Measurements from ENCODE around the gene SGMS1.
A peak's percentile ranks its signal among the peaks of the same experiment; 100 is the strongest.

Gene SGMS1

DNA sequence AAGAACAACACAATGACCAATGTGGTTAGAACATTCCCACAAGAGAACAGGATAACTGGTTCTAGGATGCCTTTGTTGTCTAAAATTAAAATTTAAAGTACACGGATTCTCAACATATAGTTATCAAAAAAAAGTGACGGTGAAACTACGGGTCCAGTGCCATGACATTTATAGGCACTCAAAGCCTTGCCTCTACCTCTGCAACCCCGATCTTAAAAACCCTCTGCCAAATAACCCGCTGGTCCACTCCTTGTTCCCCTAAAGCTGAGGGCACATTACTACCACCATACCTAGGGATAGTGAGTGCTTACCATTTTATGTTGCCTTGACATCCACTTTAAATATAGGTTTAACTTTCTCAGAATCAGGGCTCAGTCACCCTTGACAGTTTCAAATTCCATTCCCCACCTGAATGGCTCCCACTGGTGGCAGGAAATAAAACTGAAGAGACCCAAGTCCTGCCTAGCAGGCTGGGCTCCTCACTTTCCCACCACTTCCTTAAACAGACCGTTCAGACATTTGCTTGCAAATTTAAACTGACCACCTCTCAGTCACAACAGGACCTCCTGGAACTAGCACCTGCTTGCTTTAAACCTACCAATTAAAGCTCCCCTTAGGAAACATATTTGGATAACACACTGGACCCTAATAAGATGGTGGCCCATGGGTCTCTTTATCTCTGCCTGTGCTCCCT, 202.6 kb downstream of the SGMS1 start:
- peak; percentile 67 for DNase-seq (ENCODE audit: low read depth)
- TF ChIP-seq, protein P1, sequence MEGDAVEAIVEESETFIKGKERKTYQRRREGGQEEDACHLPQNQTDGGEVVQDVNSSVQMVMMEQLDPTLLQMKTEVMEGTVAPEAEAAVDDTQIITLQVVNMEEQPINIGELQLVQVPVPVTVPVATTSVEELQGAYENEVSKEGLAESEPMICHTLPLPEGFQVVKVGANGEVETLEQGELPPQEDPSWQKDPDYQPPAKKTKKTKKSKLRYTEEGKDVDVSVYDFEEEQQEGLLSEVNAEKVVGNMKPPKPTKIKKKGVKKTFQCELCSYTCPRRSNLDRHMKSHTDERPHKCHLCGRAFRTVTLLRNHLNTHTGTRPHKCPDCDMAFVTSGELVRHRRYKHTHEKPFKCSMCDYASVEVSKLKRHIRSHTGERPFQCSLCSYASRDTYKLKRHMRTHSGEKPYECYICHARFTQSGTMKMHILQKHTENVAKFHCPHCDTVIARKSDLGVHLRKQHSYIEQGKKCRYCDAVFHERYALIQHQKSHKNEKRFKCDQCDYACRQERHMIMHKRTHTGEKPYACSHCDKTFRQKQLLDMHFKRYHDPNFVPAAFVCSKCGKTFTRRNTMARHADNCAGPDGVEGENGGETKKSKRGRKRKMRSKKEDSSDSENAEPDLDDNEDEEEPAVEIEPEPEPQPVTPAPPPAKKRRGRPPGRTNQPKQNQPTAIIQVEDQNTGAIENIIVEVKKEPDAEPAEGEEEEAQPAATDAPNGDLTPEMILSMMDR (IDR thresholded peaks at IDR 0.05; ENCODE audit: insufficient read depth, low read depth, low read length, missing control alignments): peak; percentile 80
- H3K4me3 ChIP-seq (ENCODE audit: low read length): no peak overlapping the region

DNA sequence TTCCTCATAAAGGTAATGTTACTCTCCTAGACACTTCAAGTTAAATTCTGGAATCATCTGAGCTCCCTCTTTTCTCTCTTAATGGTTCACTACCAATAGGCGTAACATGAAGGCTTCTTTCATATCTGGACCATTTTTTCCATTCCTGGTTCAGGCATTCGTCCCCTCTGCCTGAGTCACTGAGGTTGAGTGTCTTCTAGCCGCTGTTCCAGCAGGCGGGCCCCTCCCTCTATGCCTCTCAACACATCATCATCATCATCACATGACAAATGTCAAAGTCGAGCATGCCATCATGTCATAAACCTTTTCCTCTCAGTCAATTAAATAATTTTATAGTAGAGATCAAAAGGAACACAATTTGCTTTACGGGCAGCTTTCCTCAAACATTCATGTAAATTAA, 203.6 kb downstream of the SGMS1 start:
- TF ChIP-seq, protein P1 (IDR thresholded peaks at IDR 0.05; ENCODE audit: insufficient read depth, low read depth, low read length, missing control alignments): no peak
- no peak for DNase-seq (ENCODE audit: low read depth)
- no peak overlapping the region for H3K4me3 ChIP-seq (ENCODE audit: low read length)

DNA sequence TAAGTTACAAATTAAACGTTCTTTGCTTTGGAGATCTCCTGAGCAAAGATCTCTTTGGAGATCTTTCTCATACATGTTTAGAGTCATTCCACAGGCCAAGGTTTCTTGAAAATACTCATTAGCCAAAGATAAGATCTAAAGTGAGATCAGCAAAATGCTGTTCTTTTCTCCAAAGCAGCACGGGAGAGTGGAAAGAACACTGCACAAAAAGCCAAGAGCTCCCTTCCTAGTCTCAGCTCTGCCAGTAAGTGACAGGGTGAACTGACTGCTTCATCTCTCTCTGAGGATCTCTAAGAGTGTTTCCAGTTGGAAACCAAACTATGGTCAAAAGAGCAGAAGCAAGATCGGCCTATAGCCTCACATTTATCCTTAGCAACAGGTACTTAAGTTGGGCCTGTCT, 204.0 kb downstream of the SGMS1 start:
- DNase-seq (ENCODE audit: low read depth): no peak
- TF ChIP-seq, protein P1 (IDR thresholded peaks at IDR 0.05; ENCODE audit: insufficient read depth, low read depth, low read length, missing control alignments): no peak
- H3K4me3 ChIP-seq (ENCODE audit: low read length): no peak overlapping the region

DNA sequence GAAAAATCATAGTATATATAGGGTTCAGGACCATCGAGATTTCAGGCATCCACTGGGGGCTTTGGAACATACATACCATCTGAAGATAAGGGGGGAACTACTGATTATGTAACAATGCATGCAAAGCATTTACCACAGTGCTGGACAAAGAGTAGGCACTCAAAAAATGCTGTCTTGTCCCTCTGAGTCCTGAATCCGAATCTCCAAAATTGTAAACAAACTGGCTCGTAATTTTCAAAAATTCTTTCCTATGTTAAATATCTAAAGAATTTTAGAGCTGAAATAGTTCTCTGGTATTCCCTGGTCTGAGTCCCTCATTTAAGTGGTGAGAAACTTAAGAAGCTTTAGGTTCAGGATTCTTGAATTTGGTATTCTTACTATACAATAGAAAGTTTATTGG, 204.7 kb downstream of the SGMS1 start:
- DNase-seq (ENCODE audit: low read depth): no peak
- no peak overlapping the region for H3K4me3 ChIP-seq (ENCODE audit: low read length)
- TF ChIP-seq, protein P1 (IDR thresholded peaks at IDR 0.05; ENCODE audit: insufficient read depth, low read depth, low read length, missing control alignments): no peak

DNA sequence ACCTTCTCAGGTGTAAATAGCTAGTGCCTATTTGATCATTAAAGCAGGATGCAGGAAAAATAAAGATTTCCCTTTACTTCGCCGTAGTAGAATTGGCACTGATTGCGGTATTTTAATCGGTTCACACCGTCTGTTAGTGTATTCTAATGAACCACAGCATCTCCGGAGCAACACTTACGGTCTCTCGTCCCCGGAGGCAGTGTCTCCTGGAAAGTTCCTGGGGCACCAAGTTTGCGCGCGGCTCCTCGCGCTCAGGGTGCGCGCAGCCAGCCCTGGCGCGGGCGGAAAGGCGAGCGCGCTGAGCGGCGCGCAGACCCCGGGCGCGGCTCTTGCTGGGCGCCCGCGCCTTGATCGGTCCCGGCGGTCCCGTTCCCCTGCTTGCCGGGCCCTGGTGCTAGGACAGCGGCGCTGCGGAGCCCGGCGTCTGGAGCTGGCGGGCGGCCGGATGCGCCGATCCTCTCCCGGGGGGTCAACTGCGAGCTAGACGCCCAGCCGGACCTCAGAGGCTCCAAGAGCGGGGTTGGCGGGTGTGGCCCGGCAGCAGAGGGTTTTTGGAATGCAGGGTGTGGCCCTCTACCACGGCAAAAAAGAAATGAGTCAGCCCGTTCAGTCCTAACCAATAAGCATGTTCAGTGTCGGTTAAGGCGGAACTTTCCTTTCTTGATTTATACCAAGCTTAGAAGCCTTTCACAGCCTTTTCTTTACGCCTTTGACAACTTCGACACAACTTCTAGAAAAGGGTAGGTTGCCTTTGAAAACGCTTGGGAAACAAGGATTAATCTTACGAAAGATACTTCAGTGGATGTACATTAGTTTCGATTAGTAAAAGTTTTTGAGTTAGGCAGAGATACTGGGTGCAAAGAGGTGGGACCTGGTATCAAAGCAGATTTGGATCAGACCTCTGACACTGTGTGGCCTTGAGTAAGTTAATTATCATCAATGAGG, 205.6 kb downstream of the SGMS1 start:
- peak; percentile 94 for DNase-seq (ENCODE audit: low read depth)
- TF ChIP-seq, protein P1 (IDR thresholded peaks at IDR 0.05; ENCODE audit: insufficient read depth, low read depth, low read length, missing control alignments): no peak
- peak overlapping the region; percentile 69 for H3K4me3 ChIP-seq (ENCODE audit: low read length)

DNA sequence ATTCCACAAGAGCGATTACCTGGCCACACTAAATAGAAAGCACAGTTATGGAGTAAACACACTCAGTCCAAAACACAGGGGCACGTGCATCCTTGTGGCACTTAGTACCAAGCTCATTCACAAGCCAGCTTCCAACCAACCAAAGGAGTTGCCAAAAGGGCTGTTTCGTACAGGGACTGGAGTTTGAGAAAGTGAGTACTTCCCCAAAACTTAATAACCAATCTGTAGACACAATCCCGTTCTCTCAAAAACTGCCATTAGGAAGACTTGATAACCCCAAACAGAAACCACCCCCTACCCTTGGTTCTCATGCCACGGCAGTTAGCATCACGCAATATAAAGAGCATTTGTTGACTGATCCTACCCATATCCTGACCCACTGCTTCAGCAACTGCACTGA, 206.3 kb downstream of the SGMS1 start:
- H3K4me3 ChIP-seq (ENCODE audit: low read length): peak overlapping the region; percentile 69
- TF ChIP-seq, protein P1 (IDR thresholded peaks at IDR 0.05; ENCODE audit: insufficient read depth, low read depth, low read length, missing control alignments): no peak
- no peak for DNase-seq (ENCODE audit: low read depth)

All from epithelial cell of esophagus (primary cell).